GM12892 (cell line): ENCODE results near the gene HDHD5.

Source experiments
- POLR2AphosphoS5 ChIP-seq: IDR thresholded peaks from 2 replicates; pipeline ENCODE4 v1.6.1; 2011; ENCODE audit warnings: low read depth, low read length, control low read depth
- TAF1 ChIP-seq: IDR thresholded peaks from 2 replicates; pipeline ENCODE4 v1.6.1; 2011; ENCODE audit warnings: low read depth, mild to moderate bottlenecking, control low read depth, low read length, borderline replicate concordance

GRCh38 chr22:17109113-17109865, 49.8 kb downstream of the HDHD5 start:
- TF ChIP-seq POLR2AphosphoS5 (no peak), TAF1 (no peak)
